GM23338 (cell line): ENCODE data around the gene LIPM.

Experiments used
- EZH2 ChIP-seq: fragments of 200-600 bp; sonication (generic); IDR thresholded peaks from one replicate; pipeline ENCODE4 v1.8.0; 2017; ENCODE audit warnings: antibody characterized with exemption, mild to moderate bottlenecking, low read depth; ENCODE audit not compliant: unreplicated experiment
- EZH2phosphoT487 ChIP-seq: fragments of 200-600 bp; sonication (generic); IDR thresholded peaks from one replicate; pipeline ENCODE4 v1.8.1; 2018; ENCODE audit warnings: antibody characterized with exemption; ENCODE audit not compliant: unreplicated experiment
- POLR2AphosphoS5 ChIP-seq: IDR thresholded peaks from 2 replicates; pipeline ENCODE4 v1.6.1; 2016; ENCODE audit warnings: antibody characterized with exemption, low read depth
- TF ChIP-seq, protein P1 (sequence below), 2 experiments: fragments of 200-600 bp in 1 of 2; sonication (generic) in 1 of 2; conservative IDR thresholded peaks; 2 replicates each; pipeline versions ENCODE4 v1.5.1 to v1.6.1; 2016 to 2017; ENCODE audit warnings: antibody characterized with exemption in 2 of 2, low read depth in 2 of 2, mild to moderate bottlenecking in 2 of 2, moderate library complexity in 1 of 2

GRCh38 chr10:88853155-88853881 lies 50.8 kb downstream of the LIPM start:
- TF ChIP-seq EZH2 (no peak), POLR2AphosphoS5 (no peak), EZH2phosphoT487 (no peak)
- TF ChIP-seq, protein P1, sequence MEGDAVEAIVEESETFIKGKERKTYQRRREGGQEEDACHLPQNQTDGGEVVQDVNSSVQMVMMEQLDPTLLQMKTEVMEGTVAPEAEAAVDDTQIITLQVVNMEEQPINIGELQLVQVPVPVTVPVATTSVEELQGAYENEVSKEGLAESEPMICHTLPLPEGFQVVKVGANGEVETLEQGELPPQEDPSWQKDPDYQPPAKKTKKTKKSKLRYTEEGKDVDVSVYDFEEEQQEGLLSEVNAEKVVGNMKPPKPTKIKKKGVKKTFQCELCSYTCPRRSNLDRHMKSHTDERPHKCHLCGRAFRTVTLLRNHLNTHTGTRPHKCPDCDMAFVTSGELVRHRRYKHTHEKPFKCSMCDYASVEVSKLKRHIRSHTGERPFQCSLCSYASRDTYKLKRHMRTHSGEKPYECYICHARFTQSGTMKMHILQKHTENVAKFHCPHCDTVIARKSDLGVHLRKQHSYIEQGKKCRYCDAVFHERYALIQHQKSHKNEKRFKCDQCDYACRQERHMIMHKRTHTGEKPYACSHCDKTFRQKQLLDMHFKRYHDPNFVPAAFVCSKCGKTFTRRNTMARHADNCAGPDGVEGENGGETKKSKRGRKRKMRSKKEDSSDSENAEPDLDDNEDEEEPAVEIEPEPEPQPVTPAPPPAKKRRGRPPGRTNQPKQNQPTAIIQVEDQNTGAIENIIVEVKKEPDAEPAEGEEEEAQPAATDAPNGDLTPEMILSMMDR (conservative IDR thresholded peaks at IDR 0.05; ENCODE audit: low read depth in 2 of 2), result no peak
